HG03520 (cell line): ENCODE results near the gene CFAP91.

Experiments
- ATAC-seq: cut with Tn5 transposase; IDR thresholded peaks from one replicate; pipeline ENCODE4 v1.9.1; 2021; ENCODE audit warnings: mild to moderate bottlenecking, moderate library complexity; ENCODE audit not compliant: unreplicated experiment

CFAP91 gene

GRCh38 chr3:119702530-119703527 lies at the start of gene CFAP91:
CFAP91 (plus strand) TSS chr3:119703022; CDS start chr3:119703099, 77 bp downstream.
- ATAC-seq: peak; percentile 61

- no peak for ATAC-seq
Measured at GRCh38 chr3:119653876-119654275, 48.9 kb upstream of the CFAP91 start.

DNA sequence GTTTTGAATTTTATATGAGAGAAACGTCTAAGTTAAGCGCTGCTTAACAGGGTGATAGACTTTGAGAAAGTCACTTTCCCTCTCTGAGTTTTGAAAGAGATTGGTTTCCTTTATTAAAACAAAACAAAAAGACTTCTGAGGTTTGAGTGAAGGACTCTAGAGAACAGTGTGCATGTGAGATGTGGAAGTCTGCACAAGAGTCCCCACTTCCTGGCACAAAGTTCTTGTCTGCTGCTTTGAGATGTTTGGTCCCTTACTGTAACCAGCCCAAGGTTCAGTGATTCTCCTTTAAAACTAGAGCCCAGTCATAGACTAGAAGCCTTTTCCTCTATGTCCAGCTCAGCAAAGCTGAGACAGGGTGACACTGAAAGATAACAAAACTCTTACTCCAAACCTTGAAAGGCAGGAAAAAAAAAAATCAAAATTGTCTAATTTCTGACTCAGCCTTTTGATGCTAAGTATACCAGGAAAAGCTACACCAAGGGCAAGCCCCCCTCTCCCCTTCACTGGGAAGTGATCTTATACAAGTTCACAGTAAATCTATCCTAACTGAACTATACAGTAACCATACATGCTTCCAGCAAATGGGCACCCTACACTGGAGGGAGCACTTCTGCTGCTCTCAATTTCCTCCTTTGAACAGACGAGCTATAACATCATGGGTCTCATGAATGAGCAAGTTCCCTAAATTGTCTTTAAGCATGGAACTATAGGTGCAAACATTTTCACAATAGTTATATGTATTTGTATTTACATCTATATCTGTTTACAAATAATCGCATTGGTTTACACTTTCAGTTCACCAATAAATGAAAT lies 44.7 kb upstream of the CFAP91 start:
- ATAC-seq: no peak

GRCh38 chr3:119658994-119659393 lies 43.8 kb upstream of the CFAP91 start:
- no peak for ATAC-seq

DNA sequence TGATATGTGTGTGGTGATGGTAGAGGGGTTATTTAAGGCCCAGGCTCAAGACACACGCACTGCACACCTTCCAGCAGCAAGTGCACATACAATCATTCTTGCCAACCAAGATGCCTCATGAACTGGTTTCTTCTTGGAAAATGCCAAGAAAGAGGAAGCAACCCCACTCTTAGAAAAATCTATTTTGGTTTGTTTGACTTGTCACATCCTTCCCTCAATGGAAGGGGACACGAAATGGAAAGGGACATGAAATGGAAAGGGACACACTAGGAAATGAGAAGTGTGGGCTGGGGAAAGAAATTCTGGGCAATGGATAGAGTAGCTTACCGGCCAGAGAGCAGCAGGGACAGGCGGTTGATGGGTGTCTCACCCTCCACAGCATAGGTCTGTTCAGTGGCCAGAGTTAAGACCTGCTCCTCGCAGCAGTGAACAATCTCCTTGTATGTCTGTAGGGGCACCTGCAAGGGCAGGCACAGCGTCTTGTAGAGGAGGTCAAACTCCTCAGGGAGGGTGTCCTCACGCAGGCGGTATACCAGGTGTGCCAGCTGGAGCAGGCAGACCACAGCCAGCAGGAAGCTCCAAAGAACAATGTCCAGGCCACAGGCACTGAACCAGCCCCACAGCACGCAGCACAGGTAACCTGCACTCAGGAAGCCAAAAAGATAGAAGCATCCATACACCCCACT lies 43.1 kb upstream of the CFAP91 start:
- ATAC-seq: no peak

GRCh38 chr3:119660474-119661440 lies 42.1 kb upstream of the CFAP91 start, which contains the start of gene POPDC2:
POPDC2 (minus strand) TSS chr3:119660589; CDS start chr3:119660423, 166 bp downstream.
- no peak for ATAC-seq

GRCh38 chr3:119662604-119663373 lies 40.0 kb upstream of the CFAP91 start:
- ATAC-seq: no peak

- ATAC-seq: no peak
Measured at GRCh38 chr3:119663885-119664284, 38.9 kb upstream of the CFAP91 start.

DNA sequence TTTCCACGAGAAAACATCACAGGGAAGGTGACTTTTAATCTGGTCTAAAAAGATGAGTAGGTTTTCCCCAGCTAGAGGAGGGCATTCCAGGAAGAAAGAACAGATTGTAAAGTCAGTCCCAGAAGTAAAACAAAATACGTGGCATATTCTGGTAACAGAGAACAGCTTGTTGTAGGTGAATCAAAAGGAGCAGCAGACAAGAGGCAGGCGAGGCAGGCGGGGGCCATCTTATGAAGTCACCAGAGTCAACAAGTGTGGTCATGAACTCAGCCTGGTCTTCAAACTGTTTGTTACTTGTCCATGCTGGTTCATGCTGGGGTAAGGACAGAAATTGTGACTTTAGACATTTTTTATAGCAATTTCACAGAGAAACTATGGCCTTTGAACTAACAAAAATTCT lies 38.5 kb upstream of the CFAP91 start:
- no peak for ATAC-seq

GRCh38 chr3:119664850-119665379 lies 37.9 kb upstream of the CFAP91 start:
- no peak for ATAC-seq

- no peak for ATAC-seq
Measured at GRCh38 chr3:119665954-119666559, 36.8 kb upstream of the CFAP91 start.

GRCh38 chr3:119669906-119670570 lies 32.8 kb upstream of the CFAP91 start:
- ATAC-seq: no peak

DNA sequence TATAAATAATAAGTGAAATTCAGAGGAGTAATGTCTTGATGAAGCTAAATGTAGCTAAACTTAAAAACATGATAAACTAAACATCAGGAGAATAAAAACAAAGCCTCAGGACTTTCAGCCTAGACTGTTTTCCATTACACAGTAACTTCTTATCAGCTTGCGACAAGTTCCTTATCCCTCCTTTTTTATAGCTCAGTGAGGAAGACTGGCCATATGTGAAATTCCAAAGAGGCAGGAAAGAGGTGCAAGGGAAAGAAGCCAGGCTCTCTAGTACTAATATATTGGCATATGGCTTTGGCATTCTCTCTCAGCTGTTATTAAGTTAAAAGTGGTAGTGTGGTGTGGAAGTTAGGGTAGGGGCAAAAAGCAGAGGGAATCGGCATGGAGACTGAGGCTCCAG lies 30.0 kb upstream of the CFAP91 start:
- no peak for ATAC-seq

GRCh38 chr3:119673875-119674274 lies 28.9 kb upstream of the CFAP91 start:
- ATAC-seq: no peak

DNA sequence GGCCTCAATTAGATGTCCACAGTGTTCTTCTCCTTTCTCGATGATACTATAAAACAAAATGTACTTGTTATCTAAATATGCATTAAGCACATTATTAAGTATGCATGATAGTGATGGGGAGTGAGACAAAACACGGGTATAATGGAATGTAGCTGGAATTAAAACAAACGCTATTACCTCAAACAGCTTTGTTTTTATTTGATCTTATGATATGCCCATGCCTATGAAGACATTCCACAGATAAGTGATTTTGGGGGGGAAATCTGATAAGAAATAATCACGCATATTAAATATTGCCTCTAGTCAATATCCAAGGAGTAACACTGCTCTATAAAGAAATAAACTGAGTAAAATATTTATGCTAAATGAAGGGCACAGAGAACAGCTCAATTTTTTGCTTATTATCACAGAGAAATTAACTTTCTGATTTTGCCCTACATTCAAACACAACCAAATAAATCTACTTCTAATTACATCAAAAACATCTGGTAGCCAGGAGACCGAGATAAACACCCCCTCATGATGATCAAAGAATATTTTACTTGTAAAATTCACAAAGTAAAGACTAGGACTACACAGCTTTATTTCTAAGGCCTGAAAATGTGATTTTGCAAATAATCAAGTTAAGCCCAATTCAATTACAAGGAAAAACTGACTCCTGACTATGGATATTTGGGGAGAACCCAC lies 27.5 kb upstream of the CFAP91 start:
- ATAC-seq: no peak

GRCh38 chr3:119676020-119676419 lies 26.8 kb upstream of the CFAP91 start:
- no peak for ATAC-seq
